HL-60/S4 treated with phorbol 12-myristate 13-acetate at 8.2 ng/mL for 4 days and 3 days (cell line): ENCODE results near the gene PSD4.
"Not testable (repeated sequence)": the region's sequence is repeated elsewhere in the genome, so short reads cannot be mapped to it uniquely, and the experiment has no call there.

Source experiments
- in situ Hi-C: fragments of 300-500 bp; cut with MboI; formaldehyde crosslinking; loops from 2 replicates; pipeline ENCODE4 v1.15.0; 2022; ENCODE audit warnings: low sequenced_read_pairs

PSD4 gene

DNA sequence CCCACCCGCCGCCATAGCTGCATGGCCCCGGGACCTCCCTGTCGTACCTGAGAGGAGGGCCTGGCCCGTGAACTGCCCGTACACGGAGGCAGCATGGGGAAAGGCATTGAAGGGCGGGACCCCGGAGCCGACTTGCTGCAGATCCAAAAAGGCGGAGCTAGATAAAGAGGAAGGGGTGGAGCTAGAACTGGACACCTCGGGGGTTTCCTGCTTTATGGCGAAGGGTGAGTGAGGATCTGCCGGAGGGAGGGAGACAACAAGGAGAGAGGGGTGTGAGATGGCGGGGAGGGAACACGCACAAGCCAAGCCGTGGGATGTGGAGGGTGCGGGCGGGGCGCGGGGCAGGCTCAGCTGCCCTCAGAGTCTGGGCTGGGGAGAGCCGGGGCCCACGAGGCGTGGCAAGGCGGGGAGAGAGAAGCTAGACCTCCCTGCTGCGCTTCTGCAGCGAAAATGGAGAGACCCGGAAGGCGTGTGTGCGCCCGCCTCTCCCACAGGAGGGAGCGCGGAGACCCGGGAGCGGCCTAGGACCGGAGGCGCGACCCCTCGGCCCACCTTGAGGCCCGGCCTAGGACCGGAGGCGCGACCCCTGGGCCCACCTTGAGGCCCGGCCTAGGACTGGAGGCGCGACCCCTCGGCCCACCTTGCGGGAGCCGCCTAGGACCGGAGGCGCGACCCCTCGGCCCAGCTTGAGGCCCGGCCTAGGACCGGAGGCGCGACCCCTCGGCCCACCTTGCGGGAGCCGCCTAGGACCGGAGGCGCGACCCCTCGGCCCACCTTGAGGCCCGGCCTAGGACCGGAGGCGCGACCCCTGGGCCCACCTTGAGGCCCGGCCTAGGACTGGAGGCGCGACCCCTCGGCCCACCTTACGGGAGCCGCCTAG is 61.8 kb downstream of the PSD4 start:
- in situ Hi-C loops: not testable (repeated sequence)

DNA sequence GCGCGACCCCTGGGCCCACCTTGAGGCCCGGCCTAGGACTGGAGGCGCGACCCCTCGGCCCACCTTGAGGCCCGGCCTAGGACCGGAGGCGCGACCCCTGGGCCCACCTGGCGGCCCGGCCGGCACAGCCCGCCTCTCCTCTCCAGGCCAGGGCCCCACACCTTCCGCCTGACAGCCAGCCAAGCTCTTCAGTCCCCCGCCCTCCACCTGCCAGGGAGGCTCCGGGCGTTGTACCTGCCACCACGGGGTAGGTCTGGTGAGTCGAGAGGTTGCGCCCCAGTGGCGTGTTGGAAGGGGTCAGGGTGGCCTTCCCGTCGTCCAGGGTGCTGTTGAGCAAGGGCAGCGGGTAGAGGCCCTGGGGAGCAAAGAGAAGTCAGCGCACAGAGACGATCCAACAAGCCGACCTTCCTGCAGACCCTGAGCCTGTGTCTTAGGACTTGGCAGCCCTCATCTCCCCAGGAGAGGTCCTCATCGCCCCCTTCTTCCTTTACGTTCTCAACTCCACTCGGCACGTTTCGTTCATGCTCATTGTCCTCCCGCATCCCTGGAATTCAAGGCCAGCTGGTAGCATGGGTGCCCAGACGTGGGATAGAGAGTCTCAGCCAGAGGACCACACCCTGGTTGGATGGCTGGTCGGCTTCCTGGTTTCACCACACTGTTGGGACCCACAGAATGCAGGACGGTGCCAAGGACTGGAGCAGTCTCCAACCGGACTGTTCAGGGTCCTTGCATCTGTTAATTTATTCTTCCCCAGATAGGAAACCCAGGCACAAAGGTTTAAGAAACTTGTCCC is 62.8 kb downstream of the PSD4 start:
- in situ Hi-C loops: no loop called here

DNA sequence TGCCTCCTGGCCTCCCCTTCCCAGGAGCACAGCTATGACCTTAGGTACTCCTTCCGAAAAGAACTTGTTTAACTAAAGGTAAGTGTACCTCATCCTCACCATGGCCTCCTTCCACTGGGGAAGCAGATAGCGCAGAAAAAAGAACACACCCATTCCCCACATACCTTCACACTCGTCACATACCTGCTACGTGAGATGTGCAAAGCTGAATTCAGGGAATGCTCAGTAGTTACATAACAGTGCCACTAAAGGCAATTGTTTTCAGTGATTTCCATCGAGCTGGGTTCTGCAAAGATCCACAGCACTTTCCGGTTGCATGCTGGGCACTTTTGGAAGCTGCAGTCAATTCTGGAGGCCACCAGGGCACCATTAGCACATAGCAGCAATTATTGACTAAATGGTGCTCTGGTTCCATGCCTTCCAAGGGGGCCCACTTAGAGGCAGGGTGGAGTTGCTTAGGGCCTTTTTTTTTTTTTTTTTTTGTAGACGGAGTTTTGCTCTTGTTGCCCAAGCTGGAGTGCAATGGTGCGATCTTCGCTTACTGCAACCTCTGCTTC is 63.9 kb downstream of the PSD4 start:
- in situ Hi-C loops: no loop called here

DNA sequence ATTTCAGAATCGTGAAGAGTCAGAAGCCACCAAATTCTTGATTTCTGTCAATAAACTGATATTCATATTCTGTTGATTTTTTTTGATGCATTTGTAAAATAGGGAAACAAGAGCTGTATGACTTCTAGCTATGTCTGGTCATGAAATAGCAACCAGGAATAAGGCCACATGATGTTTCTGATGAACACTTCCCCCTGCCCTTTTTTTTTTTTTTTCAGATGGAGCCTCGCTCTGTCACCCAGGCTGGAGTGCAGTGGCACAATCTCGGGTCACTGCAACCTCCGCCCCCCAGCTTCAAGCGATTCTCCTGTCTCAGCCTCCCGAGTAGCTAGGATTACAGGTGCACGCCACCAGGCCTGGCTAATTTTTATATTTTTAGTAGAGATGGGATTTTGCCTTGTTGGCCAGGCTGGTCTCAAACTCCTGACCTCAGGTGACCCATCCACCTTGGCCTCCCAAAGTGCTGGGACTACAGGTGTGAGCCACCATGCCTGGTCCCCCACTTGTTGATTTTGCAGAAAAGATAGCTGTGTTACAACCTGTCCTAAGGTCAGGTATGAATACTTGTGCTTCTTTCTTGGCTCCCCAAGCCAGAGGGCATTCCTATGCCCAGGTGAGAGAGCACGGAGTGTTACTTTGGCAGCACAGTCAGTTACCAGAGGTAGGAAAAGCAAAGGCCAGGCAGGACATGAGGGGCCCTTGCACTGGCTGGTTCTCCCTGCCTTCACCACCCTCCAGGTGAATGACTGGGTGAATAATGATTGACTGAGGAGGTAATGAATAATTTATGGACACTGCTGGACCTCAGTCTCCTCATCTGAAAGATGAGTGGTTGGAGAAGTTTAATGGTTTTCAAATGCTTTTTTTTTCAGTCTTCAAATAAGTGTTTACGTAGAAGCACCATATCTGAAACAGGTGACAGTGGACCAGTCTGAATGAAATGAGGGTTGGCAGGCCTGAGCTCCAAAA is 65.4 kb downstream of the PSD4 start:
- in situ Hi-C loops: no loop called here

DNA sequence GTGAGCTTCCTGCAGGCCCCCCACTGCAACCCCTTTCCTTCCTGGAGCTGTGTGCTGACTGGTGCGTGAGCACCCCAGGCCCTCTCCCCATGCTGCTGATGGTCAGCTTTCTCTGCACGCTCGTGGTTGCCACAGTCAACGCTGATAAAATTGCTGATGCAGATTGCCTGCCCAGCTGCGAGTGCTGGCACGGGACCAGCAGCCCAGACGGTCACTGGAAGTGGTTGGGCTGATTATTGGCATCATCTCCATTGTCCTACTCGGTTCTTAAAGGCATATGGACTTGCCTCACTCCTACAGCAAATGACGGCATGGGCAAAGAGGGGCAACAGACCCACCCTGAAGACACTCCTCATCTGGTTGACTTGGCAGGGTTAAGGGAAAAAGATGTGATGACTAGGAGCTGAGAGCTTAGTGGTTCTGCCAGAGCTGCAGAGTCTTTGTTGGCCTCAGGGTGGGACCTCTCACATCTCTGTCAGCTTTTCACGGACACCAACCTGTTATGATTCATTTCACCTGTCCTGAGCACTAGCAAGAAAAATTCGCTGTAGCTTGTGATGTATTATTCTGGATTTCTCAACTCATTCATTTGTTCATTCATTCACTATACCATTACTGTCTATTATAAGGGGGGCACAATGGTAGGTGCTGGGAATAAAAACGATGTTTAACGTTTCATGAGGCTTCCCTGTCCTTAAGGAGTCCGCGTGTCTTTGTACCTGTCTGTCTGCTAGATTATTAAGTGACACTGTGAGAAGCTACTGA is 66.6 kb downstream of the PSD4 start:
- in situ Hi-C loops: no loop called here

DNA sequence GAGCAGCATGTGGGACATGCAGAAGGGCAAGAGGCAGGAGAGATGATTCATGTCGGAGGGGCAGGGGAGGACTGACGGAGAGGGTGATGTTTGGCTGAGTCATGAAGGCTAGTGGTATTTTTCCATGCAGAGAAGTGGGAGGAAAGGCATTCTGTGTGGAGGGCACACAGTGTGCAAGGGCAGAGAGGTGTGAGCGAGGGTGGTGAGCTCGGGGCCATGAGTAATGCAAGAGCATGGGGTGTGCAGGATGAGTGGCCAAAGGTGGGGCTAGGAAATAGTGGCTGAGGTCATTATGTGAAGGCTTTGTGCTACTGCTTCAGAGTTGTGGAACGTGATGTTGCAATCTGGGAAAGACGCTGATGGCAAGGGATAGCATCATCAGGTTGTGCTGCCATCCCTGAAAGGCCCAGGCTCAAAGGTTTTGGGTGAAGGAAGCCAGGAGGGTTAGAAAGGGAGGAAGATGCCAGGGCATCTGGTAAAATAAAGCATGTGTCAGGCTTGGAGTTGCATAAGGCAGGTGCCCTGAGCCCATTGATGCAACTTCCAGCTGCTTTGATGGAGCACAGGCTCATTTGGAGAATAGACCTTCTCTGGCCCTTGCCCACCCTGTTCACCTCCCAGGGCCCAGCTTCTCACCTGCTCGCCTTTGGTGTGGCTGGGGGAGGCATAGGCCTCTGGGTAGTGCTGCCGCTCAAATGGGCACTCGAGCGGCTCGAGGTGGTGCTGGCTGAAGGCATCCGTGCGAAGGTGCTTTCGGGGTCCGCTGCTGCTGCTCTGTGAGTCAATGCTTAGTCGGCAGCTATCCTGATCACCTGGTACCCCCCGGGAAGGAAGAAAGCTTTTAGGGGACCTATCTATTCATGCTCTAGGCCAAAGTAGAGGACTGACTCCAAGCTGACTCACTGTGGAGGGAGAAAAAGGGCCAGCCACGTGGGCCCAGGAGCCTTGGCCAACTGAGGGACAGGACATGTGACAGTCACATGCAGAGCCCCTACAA is 67.4 kb downstream of the PSD4 start:
- in situ Hi-C loops: no loop called here

DNA sequence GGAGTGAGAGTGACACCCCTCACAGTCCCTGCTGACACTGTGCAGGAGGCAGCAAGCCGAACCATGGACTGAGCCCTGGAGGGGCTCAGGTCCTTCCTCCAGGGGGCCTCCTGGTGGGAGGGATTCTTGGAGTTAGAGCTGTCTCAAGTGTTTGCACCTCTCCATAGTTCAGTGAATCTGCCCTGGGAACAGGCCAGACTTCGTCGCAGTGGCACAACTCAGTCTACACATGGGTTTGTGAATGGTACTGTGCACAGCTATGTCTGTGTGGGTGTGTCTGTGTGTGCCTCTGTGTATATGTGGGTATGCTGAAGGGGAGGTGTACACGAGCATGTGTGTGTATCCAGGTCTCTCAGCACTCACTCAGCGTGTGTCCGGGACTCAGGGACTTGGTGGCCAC is 68.6 kb downstream of the PSD4 start:
- in situ Hi-C loops: no loop called here

DNA sequence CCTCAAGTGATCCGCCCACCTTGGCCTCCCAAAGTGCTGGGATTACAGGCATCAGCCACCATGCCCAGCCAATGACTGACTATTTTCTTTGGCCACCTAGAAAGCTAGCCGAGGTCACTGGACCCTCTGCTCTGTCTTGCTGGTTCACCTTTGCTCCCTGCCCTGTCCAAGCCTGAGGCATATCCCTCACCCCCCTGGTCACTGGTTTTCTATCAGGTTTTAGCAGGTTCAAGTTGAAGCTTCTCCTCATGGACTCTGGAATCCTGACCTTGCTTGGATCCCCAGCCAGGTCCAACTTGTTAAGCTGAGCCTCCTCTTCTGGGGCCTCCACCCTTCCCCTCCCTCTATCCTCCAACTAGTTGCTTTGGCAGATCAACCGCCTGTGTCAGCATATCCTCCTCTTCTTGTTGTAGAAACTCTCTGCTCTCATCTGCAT is 71.5 kb downstream of the PSD4 start:
- in situ Hi-C loops: no loop called here

DNA sequence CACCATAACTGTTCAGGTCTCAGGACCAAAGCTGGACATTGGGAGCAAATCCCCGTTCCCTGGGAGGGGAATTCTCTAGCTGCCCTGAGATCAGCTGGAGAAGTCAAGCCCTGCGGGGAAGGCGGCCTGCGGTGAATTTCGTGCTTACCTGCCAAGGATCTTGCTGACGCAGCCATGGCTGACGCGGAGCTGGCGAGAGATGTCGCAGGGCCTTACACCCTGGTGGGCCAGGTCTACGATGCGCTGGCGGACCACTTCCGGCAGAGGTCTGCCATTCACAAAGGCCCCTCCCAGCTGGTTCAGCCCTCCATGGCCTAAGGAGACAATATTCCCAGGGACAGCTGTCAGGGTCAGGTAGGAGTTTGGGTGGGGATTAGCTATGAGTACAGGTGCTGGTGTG is 72.8 kb downstream of the PSD4 start:
- in situ Hi-C loops: no loop called here

DNA sequence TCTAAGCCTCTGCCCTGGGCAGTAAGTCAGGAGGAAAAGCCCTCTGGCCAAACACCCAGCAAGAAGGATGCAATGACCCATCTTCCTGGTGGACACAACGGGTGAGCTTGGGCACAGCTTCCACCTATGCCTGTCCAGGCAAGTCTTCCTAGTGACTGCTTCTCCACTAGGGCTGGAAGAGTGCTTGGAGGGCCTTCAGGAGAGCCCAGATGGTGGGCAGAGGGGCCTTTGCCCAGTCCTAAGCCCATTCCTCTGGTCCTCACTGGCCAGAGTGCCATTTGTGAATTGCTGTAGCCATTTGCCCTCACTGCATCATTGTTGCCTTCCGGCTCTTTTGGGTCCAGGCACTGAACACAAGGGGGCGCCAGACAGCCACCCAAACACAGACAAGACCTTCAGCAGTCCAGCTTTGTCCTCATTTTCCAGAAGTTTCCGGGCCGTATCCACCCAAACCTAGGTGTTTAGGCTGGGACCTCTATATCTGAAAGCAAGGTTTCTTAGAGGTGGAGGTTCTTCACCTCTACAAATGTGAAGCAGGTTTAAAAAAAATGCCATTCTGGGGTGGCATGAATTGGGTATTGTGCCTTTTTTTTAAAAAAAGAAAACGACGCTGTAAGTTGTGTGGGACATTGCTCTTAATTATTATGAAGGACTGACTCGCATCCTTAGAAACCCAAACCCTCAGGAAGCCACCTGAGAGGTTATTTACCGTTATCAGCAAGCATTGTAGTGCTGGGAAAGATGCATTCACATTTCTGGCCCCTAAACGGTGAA is 75.4 kb downstream of the PSD4 start:
- in situ Hi-C loops: no loop called here

DNA sequence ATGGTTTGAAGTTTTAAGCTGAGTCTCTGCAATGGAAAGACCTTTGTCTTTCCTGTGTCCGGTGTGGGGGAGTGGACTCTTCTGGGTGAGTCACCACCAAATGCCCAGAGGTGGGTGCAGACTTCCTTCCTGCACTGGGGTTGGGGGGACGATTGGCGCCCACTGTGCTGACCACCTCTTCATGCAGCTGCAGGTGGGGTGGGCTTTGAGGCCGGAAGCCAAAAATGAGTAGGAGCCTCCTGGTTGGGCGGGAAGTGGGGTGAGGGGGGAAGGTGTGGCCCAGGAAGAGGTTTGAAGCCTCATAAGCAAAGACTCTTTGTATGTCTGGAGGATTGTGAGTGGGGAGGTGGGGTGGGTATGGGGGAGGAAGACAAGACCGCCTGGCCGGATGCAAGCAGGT is 77.3 kb downstream of the PSD4 start:
- in situ Hi-C loops: no loop called here

DNA sequence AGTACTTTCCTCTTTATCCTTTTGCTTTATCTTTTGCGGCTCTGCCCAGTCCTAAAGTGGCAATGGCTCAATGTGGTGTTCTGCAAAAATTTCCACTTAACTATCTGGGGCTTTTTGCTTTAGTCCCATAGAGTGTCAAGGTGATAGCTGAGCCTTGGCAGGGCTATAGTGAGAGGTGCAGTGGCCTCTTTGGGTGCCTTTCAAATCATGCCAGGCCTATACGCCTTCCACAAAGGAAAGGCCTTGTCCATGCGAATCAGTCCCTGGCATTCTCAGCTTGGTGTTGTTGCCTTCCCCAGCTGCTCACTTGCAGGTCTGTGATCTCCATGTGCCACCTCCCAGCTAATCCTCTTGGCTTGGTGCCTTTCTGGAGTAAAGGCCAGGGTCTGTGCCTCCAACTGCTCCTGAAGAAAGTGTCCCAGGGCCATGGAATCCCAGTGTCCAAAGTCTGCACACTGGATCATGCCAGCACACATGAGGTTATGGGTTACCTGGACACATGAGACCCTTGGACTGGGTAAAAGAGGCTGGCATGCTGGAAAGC is 78.3 kb downstream of the PSD4 start:
- in situ Hi-C loops: no loop called here

DNA sequence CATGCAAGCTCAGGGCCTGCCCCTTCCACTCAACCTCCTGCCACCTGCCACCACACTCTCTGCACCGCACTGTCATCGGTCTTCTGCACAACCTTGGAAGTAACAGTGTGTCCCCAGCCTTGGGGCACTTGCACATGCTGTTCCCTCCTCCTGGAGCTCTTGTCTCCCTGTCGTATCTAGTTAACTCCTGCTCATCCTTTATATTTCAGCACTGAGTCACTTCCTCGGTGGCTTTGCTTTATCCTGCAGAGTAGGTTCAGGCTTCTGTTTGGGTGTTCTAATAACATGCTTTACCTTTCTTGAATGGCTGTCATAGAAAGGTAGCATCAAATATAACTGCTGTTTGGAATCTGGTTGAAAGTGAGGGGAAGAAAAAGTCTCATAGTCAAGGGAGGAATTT is 79.7 kb downstream of the PSD4 start:
- in situ Hi-C loops: no loop called here

DNA sequence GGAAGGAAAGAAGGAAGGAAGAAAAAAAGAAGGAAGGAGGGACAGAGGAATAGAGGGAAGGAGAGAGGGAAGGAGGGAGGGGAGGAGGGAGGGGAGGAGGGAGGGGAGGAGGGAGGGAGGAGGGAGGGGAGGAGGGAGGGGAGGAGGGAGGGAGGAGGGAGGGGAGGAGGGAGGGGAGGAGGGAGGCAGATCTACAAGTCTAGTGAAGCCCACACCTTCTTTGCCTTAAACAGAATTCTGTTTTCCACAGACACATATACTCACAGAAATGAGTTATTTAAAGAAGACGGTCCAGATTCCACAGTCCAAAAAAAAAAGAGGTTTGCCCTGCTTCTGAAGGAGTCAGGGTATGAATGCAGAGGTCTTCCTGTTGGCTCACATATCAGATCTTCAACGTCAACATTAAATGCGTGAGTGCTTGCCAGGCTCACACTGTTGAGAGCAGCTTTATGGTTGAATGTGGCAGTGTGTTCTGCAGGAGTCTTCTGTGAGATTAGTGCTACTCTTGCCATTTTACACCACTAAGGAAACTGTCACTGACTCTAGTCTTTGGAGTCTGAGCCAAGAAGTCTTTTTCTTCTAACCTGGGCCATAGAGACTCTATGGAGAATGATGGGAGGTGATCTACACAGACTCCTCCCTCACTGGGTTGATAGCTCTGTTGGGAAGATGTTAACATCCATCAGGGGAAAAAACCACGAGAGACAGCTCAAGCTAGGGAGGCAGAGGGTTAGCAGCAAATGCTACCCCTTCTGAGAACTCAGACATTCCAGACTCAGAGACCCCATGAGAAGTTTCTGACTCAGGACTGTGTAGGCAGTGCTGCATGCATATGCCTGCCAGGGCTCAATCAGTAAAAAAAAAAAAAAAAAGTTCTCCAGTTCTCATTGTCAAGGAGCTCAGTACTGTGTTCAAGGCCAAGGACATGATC is 81.6 kb downstream of the PSD4 start:
- in situ Hi-C loops: no loop called here

DNA sequence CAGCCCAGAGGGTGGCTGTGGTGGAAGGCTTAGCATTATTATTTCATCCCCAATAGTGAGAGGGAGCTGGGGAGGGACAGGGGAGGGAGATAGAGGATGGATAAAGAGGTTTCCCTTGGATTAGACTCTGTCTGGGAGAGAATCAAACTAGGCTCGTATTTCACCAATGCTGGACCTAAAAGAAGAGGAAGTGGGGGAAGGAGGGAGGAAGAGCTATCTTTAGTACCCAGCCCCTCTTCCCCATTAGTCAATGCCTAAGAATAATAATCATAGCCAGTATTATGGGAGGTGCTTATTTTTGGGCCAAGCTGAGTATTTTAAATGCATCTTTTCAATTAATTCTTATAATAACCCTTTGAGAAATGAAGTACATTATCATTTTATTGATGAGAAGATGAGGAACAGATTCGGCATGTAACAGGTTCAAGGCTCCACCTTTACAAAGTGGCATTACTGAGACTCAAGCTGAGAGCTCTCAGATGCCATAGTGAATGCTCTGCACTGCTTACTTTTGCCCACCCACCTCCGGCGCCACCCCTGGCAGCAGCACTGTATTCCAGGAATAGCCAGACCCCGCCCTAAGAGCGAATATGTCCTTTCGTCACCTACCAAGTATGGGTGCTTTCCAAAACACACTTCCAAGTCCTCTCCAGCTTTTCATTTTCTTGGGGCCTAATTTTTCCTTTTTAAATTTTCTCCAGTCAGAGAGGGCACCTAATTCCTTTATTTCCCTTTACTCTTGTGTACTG is 83.9 kb downstream of the PSD4 start:
- in situ Hi-C loops: no loop called here
